Activated T-cell treated with anti-CD3 and anti-CD28 coated beads, Interleukin-2, amount 50 U/mL, for 4 hours (primary cell): ENCODE results near the gene FDCSP. TPM values are rescaled to one million over a fixed set of nuclear protein-coding genes. Genes with fewer than 3 reads are reported as not detected.

Source experiments
- ATAC-seq, 2 donors: fragments of 200-7000 bp; cut with Tn5 transposase; one replicate each; pipeline ENCODE4 v1.10.0; 2021
- DNase-seq: peaks from one replicate; pipeline ENCODE4 v3.0.0-alpha.2; 2020
- H3K27me3 Mint-ChIP-seq: one replicate; pipeline ENCODE4 v1.8.0; 2021; ENCODE audit warnings: low read depth, mixed read lengths
- H3K36me3 Mint-ChIP-seq: one replicate; pipeline ENCODE4 v1.8.0; 2022; ENCODE audit warnings: mixed read lengths; ENCODE audit not compliant: insufficient read depth
- H3K4me1 Mint-ChIP-seq: one replicate; pipeline ENCODE4 v1.8.0; 2021; ENCODE audit warnings: low read depth, mixed read lengths
- H3K4me3 Mint-ChIP-seq: one replicate; pipeline ENCODE4 v1.8.0; 2021; ENCODE audit warnings: mild to moderate bottlenecking, moderate library complexity, mixed read lengths
- H3K9me3 Mint-ChIP-seq: one replicate; pipeline ENCODE4 v1.8.0; 2021; ENCODE audit warnings: mixed read lengths
- total RNA-seq, 3 donors: library from RNA; stranded (reverse); gene quantifications; one replicate each; pipeline ENCODE4 v1.2.1, GENCODE V29; 2021

FDCSP gene
- not detected for total RNA-seq

- no peaks in the 10 kb centered on the region for H3K27me3 Mint-ChIP-seq
- H3K4me3 Mint-ChIP-seq: no peak within 1 kb of the TSS
- DNase-seq: no peak
- no peaks in the 10 kb centered on the region for H3K9me3 Mint-ChIP-seq
- no peak for ATAC-seq
- H3K4me1 Mint-ChIP-seq: no peaks in the 10 kb centered on the region
- H3K36me3 Mint-ChIP-seq: no peaks in the 10 kb centered on the region
Measured at GRCh38 chr4:70225824-70226223, at the start of gene FDCSP. FDCSP (plus strand) TSS chr4:70226124; CDS start chr4:70231195, 5,071 bp downstream.

GRCh38 chr4:70177090-70177489 lies 48.8 kb upstream of the FDCSP start:
- H3K27me3 Mint-ChIP-seq: no peaks in the 10 kb centered on the region

DNA sequence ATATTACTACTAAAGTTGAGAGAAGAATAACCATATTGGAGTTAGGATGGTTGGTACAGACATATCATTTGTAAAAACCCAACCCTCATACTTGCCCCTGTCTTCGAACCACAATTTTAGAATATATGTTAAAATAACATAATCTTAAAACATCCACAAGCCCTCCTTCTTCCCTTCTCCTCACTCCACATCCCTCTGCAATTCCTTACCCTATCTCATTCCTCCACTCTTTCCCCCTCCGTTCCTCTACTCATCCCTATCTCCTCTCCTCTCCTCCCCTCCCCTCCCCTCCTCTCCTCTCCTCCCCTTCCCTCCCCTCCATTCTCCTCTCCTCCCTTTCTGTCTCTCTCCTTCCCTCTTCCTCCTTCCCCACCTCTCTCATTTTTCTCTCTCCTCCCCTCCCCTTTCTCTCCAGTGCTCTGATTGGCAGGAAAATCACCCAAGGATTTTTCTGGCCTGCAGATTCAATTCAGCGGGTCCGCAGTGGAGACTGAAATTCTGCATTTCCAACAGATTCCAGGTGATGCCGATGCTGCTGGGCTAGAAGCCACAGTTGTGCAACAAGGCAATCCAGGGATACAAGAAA lies 47.8 kb upstream of the FDCSP start:
- H3K9me3 Mint-ChIP-seq: no peaks in the 10 kb centered on the region
- H3K4me1 Mint-ChIP-seq: no peaks in the 10 kb centered on the region
- no peak for DNase-seq
- ATAC-seq: no peak
- H3K4me3 Mint-ChIP-seq: no peak overlapping the region
- H3K27me3 Mint-ChIP-seq: no peaks in the 10 kb centered on the region
- H3K36me3 Mint-ChIP-seq: no peaks in the 10 kb centered on the region

More at GRCh38 chr4:70177090-70177489, 48.8 kb upstream of the FDCSP start:
- no peak for ATAC-seq
- Mint-ChIP-seq H3K9me3 (no peaks in the 10 kb centered on the region), H3K4me3 (no peak overlapping the region), H3K4me1 (no peaks in the 10 kb centered on the region), H3K36me3 (no peaks in the 10 kb centered on the region)
- DNase-seq: no peak

- Mint-ChIP-seq H3K4me1 (no peaks in the 10 kb centered on the region), H3K4me3 (no peak overlapping the region), H3K36me3 (no peaks in the 10 kb centered on the region), H3K9me3 (no peaks in the 10 kb centered on the region), H3K27me3 (peaks cover under 1% of the 10 kb centered on the region)
- DNase-seq: no peak
- ATAC-seq: no peak
Measured at GRCh38 chr4:70179811-70180210, 46.1 kb upstream of the FDCSP start.

DNA sequence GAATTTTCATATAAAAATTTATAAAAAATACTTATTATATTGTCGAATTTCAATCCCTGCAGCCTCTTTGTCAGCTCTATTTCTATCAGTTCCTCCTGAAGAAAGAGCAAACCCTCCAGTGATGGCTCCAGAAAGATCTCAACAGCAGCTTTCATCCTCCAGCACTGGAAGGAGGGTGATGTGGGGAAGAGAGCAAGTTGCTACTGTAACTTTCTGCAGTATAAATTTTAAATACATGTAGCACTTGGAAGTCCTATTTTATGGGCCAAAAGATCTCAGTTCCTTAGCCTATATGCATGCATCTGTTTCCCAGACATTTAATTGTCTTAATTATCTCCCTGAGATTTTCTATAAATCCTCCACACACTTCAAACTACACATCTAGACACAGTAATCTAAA lies 44.1 kb upstream of the FDCSP start:
- Mint-ChIP-seq H3K9me3 (no peaks in the 10 kb centered on the region), H3K36me3 (no peaks in the 10 kb centered on the region), H3K4me1 (no peaks in the 10 kb centered on the region), H3K27me3 (peaks cover 2% of the 10 kb centered on the region), H3K4me3 (no peak overlapping the region)
- ATAC-seq: no peak
- no peak for DNase-seq

- DNase-seq: no peak
- H3K9me3 Mint-ChIP-seq: no peaks in the 10 kb centered on the region
- no peak overlapping the region for H3K4me3 Mint-ChIP-seq
- H3K27me3 Mint-ChIP-seq: peaks cover 2% of the 10 kb centered on the region
- no peaks in the 10 kb centered on the region for H3K36me3 Mint-ChIP-seq
- ATAC-seq: no peak
- H3K4me1 Mint-ChIP-seq: no peaks in the 10 kb centered on the region
Measured at GRCh38 chr4:70182517-70183167, 43.3 kb upstream of the FDCSP start.

GRCh38 chr4:70183168-70183939 lies 42.6 kb upstream of the FDCSP start:
- no peaks in the 10 kb centered on the region for H3K36me3 Mint-ChIP-seq
- H3K4me3 Mint-ChIP-seq: no peak overlapping the region
- H3K9me3 Mint-ChIP-seq: no peaks in the 10 kb centered on the region
- DNase-seq: no peak
- ATAC-seq: no peak
- peaks cover 2% of the 10 kb centered on the region for H3K27me3 Mint-ChIP-seq
- H3K4me1 Mint-ChIP-seq: no peaks in the 10 kb centered on the region

DNA sequence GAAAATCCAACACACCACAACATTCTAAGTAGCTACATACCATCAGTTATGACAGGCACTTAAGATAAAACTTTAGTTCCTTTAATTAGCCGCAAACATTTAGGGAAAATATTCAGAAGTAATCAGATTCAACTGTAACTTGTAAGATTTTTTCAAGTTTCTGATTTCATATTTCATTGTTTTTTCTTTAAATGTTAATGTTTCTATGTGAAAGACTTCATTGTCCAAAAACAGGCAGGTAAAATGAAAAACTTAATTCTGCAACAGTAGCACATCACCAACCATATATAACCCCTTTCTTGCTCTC lies 42.0 kb upstream of the FDCSP start:
- H3K4me3 Mint-ChIP-seq: no peak overlapping the region
- peaks cover 2% of the 10 kb centered on the region for H3K27me3 Mint-ChIP-seq
- H3K9me3 Mint-ChIP-seq: no peaks in the 10 kb centered on the region
- ATAC-seq (no peak), DNase-seq (no peak)
- H3K4me1 Mint-ChIP-seq: no peaks in the 10 kb centered on the region
- no peaks in the 10 kb centered on the region for H3K36me3 Mint-ChIP-seq

DNA sequence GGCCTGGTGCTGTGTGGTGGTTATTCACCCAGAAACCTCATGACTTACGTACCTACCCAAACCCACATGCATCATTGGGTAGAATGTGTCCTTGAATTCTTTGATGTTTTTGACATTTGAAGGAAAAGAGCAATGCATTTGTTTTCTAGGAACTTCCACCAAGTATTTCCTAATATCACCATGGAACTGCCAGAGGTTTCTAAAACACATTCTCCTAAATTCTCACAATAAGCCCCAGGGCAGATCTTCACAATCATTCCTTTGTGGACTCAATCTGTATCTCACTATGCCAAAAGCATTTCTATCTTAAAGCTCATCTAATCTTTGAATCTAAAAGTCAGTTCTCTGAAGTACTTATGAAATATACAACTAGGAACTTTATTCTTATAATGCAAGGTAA lies 38.7 kb upstream of the FDCSP start:
- no peaks in the 10 kb centered on the region for H3K36me3 Mint-ChIP-seq
- H3K9me3 Mint-ChIP-seq: no peaks in the 10 kb centered on the region
- peaks cover 2% of the 10 kb centered on the region for H3K27me3 Mint-ChIP-seq
- no peak overlapping the region for H3K4me3 Mint-ChIP-seq
- DNase-seq (no peak), ATAC-seq (no peak)
- no peaks in the 10 kb centered on the region for H3K4me1 Mint-ChIP-seq

- H3K9me3 Mint-ChIP-seq: no peaks in the 10 kb centered on the region
- H3K4me3 Mint-ChIP-seq: no peak overlapping the region
- H3K4me1 Mint-ChIP-seq: no peaks in the 10 kb centered on the region
- H3K27me3 Mint-ChIP-seq: no peaks in the 10 kb centered on the region
- H3K36me3 Mint-ChIP-seq: no peaks in the 10 kb centered on the region
- ATAC-seq (no peak), DNase-seq (no peak)
Measured at GRCh38 chr4:70190579-70190978, 35.3 kb upstream of the FDCSP start.

- ATAC-seq (no peak), DNase-seq (no peak)
- Mint-ChIP-seq H3K27me3 (no peaks in the 10 kb centered on the region), H3K36me3 (no peaks in the 10 kb centered on the region), H3K4me1 (no peaks in the 10 kb centered on the region), H3K4me3 (no peak overlapping the region), H3K9me3 (no peaks in the 10 kb centered on the region)
Measured at GRCh38 chr4:70191647-70192046, 34.3 kb upstream of the FDCSP start.

DNA sequence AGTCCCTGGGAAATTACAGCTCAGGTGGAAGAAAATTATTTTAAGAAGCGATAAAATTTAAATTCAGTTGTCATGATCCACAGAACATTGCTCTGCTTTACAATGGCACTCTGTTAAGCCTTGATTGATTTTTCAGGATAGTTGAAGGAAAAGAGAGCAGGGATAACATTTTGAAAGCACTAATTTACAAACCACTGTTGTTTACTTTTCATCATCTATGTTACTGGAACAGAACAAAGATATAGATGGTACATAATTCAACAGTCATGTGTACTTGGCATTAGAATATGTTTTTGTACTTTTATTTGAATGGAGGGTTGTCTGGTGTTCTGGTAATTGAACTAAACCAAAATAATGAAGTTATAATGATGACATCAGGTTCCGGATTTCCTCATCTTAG lies 33.0 kb upstream of the FDCSP start:
- no peaks in the 10 kb centered on the region for H3K4me1 Mint-ChIP-seq
- H3K4me3 Mint-ChIP-seq: no peak overlapping the region
- H3K36me3 Mint-ChIP-seq: no peaks in the 10 kb centered on the region
- no peaks in the 10 kb centered on the region for H3K9me3 Mint-ChIP-seq
- no peak for DNase-seq
- no peak for ATAC-seq
- H3K27me3 Mint-ChIP-seq: no peaks in the 10 kb centered on the region

GRCh38 chr4:70195425-70195824 lies 30.5 kb upstream of the FDCSP start, which contains the start of gene ODAM:
ODAM (plus strand) TSS chr4:70195725; CDS start chr4:70196544, 819 bp downstream.
- no peak within 1 kb of the TSS for H3K4me3 Mint-ChIP-seq
- no peaks in the 10 kb centered on the region for H3K27me3 Mint-ChIP-seq
- no peaks in the 10 kb centered on the region for H3K4me1 Mint-ChIP-seq
- H3K36me3 Mint-ChIP-seq: no peaks in the 10 kb centered on the region
- no peak for DNase-seq
- H3K9me3 Mint-ChIP-seq: no peaks in the 10 kb centered on the region
- ATAC-seq: no peak

GRCh38 chr4:70196857-70197256 lies 29.1 kb upstream of the FDCSP start:
- Mint-ChIP-seq H3K36me3 (no peaks in the 10 kb centered on the region), H3K4me3 (no peak overlapping the region), H3K27me3 (no peaks in the 10 kb centered on the region), H3K9me3 (no peaks in the 10 kb centered on the region), H3K4me1 (no peaks in the 10 kb centered on the region)
- ATAC-seq (no peak), DNase-seq (no peak)

- H3K4me3 Mint-ChIP-seq: no peak overlapping the region
- H3K27me3 Mint-ChIP-seq: no peaks in the 10 kb centered on the region
- no peak for DNase-seq
- no peak for ATAC-seq
- H3K36me3 Mint-ChIP-seq: no peaks in the 10 kb centered on the region
- H3K4me1 Mint-ChIP-seq: no peaks in the 10 kb centered on the region
- no peaks in the 10 kb centered on the region for H3K9me3 Mint-ChIP-seq
Measured at GRCh38 chr4:70197842-70198241, 28.1 kb upstream of the FDCSP start.
